ENCODE results near the gene METRNL.

DNA sequence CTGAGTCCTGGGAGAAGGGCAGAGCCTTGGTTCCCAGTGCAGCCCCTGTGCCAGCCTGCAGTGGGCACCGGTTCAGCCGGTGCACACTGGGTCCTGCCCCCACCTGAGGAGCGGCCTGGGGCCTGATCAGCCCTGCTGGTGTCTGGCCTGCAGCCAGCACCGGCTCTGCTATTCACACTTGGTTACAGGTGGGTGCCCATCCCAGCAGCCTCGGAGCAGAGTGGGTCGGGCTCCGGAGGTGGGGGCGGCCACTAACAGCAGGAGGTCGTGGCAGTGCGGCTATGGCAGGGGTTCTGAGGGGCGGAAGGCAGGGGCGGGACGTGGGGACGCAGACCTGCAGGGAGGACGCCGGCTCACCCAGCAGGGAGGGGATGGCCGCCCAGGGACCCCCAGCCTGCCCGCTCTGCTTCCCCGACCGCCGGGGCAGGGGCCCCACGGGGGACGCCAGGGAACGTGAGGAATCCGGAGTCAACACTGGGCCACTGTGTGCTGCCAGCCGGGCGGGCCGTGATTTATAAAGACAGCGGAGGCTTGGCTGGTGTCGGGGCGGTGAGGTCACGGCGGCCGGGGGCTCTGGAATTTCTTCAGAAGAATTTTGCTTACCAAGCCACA, 20.3 kb downstream of the METRNL start:
- TF ChIP-seq, protein P1, sequence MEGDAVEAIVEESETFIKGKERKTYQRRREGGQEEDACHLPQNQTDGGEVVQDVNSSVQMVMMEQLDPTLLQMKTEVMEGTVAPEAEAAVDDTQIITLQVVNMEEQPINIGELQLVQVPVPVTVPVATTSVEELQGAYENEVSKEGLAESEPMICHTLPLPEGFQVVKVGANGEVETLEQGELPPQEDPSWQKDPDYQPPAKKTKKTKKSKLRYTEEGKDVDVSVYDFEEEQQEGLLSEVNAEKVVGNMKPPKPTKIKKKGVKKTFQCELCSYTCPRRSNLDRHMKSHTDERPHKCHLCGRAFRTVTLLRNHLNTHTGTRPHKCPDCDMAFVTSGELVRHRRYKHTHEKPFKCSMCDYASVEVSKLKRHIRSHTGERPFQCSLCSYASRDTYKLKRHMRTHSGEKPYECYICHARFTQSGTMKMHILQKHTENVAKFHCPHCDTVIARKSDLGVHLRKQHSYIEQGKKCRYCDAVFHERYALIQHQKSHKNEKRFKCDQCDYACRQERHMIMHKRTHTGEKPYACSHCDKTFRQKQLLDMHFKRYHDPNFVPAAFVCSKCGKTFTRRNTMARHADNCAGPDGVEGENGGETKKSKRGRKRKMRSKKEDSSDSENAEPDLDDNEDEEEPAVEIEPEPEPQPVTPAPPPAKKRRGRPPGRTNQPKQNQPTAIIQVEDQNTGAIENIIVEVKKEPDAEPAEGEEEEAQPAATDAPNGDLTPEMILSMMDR (IDR thresholded peaks at IDR 0.05; ENCODE audit: insufficient read depth, low read length, poor library complexity, severe bottlenecking): no peak
- TF ChIP-seq EZH2phosphoT487 (conservative IDR thresholded peaks at IDR 0.05; ENCODE audit: low read length): no peak

Measured in SU-DHL-6 (cell line).